ENCODE data around the gene RAB1A. TPM values are rescaled to one million over a fixed set of nuclear protein-coding genes. Genes with fewer than 3 reads are reported as not detected.

RAB1A gene
- total RNA-seq, 1 donor from 2014 or later = 259 TPM

- Mint-ChIP-seq H3K27ac (ENCODE audit: unreplicated experiment) (no peak overlapping the region), H3K4me3 (ENCODE audit: unreplicated experiment) (no peak overlapping the region), H3K4me1 (ENCODE audit: low read depth, unreplicated experiment) (no peaks in the 10 kb centered on the region), H3K36me3 (ENCODE audit: low read depth, unreplicated experiment) (no peaks in the 10 kb centered on the region), H3K9me3 (ENCODE audit: unreplicated experiment) (no peaks in the 10 kb centered on the region), H3K27me3 (ENCODE audit: low read depth, unreplicated experiment) (no peaks in the 10 kb centered on the region)
- Histone ChIP-seq H3K36me3 (ENCODE audit: insufficient read depth, low read length) (no peaks in the 10 kb centered on the region), H3K4me3 (ENCODE audit: insufficient read depth, low read depth, low read length) (no peak overlapping the region), H3K27ac (ENCODE audit: low read depth, low read length) (no peak overlapping the region), H3K9me3 (ENCODE audit: insufficient read depth, low read depth, low read length) (no peaks in the 10 kb centered on the region), H2AFZ (ENCODE audit: low read depth, low read length) (no peak overlapping the region), H3K27me3 (ENCODE audit: insufficient read depth, low read length) (no peaks in the 10 kb centered on the region), H3K79me2 (ENCODE audit: insufficient read depth, low read length) (no peaks in the 10 kb centered on the region), H4K20me1 (ENCODE audit: insufficient read depth, low read length) (no peaks in the 10 kb centered on the region), H3K9ac (ENCODE audit: low read length) (no peak overlapping the region), H3K4me1 (ENCODE audit: insufficient read depth, low read length) (no peaks in the 10 kb centered on the region), H3K4me2 (ENCODE audit: low read length) (no peak overlapping the region)
- DNase-seq (ENCODE audit: low read depth) (no peak), FAIRE-seq (no peak)
- no peak for TF ChIP-seq CTCF (IDR thresholded peaks at IDR 0.05; ENCODE audit: insufficient read depth, low read depth, low read length)
- TF ChIP-seq EZH2 (IDR thresholded peaks at IDR 0.05; ENCODE audit: insufficient read depth, low read length) = no peak
These were observed 23.6 kb upstream of the RAB1A start for GRCh38 chr2:65153515-65153914.

- H3K9ac ChIP-seq (ENCODE audit: low read length) = no peak overlapping the region
- DNase-seq (ENCODE audit: low read depth) = no peak
- FAIRE-seq = no peak
These were observed 16.2 kb upstream of the RAB1A start for GRCh38 chr2:65146078-65146477.

More at GRCh38 chr2:65146078-65146477, 16.2 kb upstream of the RAB1A start:
- Histone ChIP-seq H3K4me2 (ENCODE audit: low read length) (no peak overlapping the region), H3K36me3 (ENCODE audit: insufficient read depth, low read length) (no peaks in the 10 kb centered on the region), H2AFZ (ENCODE audit: low read depth, low read length) (no peak overlapping the region), H4K20me1 (ENCODE audit: insufficient read depth, low read length) (no peaks in the 10 kb centered on the region), H3K27me3 (ENCODE audit: insufficient read depth, low read length) (peaks cover 2% of the 10 kb centered on the region), H3K4me3 (ENCODE audit: insufficient read depth, low read depth, low read length) (no peak overlapping the region), H3K4me1 (ENCODE audit: insufficient read depth, low read length) (no peaks in the 10 kb centered on the region), H3K9me3 (ENCODE audit: insufficient read depth, low read depth, low read length) (no peaks in the 10 kb centered on the region), H3K79me2 (ENCODE audit: insufficient read depth, low read length) (no peaks in the 10 kb centered on the region), H3K27ac (ENCODE audit: low read depth, low read length) (no peak overlapping the region)
- Mint-ChIP-seq H3K27me3 (ENCODE audit: low read depth, unreplicated experiment) (no peaks in the 10 kb centered on the region), H3K4me3 (ENCODE audit: unreplicated experiment) (no peak overlapping the region), H3K27ac (ENCODE audit: unreplicated experiment) (no peak overlapping the region), H3K4me1 (ENCODE audit: low read depth, unreplicated experiment) (no peaks in the 10 kb centered on the region), H3K36me3 (ENCODE audit: low read depth, unreplicated experiment) (no peaks in the 10 kb centered on the region), H3K9me3 (ENCODE audit: unreplicated experiment) (peaks cover 2% of the 10 kb centered on the region)
- TF ChIP-seq CTCF (IDR thresholded peaks at IDR 0.05; ENCODE audit: insufficient read depth, low read depth, low read length) = no peak
- TF ChIP-seq EZH2 (IDR thresholded peaks at IDR 0.05; ENCODE audit: insufficient read depth, low read length) = no peak

All from astrocyte (in vitro differentiated cells and primary cell).